ENCODE data around the gene HSPB1. TPM values are rescaled to one million over a fixed set of nuclear protein-coding genes. Genes with fewer than 3 reads are reported as not detected.
A peak's percentile ranks its signal among the peaks of the same experiment; 100 is the strongest.
"Not testable (repeated sequence)": the region's sequence is repeated elsewhere in the genome, so short reads cannot be mapped to it uniquely, and the experiment has no call there.

The HSPB1 gene
- total and polyA plus RNA-seq, 7 donors, result 1,312 to 5,803 (median 4,364) TPM

DNA sequence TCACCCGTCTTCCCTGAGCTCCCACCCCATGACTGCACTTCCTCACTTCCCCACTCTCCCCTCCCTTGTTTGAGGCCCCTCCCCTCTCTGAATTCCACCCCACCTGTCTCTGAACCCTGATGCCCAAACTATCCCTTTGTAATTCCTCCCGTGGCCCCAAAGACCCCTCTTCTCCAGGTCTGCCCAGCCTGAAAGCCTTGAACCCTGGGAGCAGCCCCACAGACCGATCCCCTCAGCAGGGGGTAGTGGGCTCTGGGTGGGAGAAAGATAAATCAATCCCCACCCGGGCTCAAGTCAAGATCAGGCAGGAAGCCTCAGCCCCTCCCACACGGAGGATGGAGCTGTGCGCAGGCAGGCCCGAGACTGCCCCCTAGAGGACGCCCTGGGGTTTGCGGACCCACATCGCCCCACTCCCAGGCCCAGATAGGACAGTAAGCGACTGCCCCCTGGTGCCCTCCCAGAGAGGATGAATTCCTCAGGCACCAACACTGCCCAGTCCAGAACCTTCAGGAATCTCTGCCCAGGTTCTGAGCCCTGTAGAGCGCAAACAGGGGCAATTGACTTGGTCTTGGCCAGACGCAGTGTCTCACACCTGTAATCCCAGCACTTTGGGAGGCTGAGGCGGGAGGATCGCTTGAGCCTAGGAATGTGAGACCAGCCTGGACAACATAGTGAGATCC lies 11.7 kb downstream of the HSPB1 start:
- peaks cover 15% of the 10 kb centered on the region for H3K4me1 ChIP-seq
- no peaks in the 10 kb centered on the region for H3K36me3 ChIP-seq (ENCODE audit: insufficient read depth in 1 of 2, low read depth in 1 of 2)
- 7 to 9% (median 8%) methylated on average over 15 of the region's 15 CpGs for WGBS, 3 donors
- no peaks in the 10 kb centered on the region for H3K27me3 ChIP-seq (ENCODE audit: insufficient read depth in 3 of 3, low read length in 2 of 3)
- peak overlapping the region; percentile 57 for H3K27ac ChIP-seq
- peak; percentile 95 to 98 for DNase-seq
- no peaks in the 10 kb centered on the region for H3K9me3 ChIP-seq
- ATAC-seq, result peak; percentile 74 to 78 (median 75)
- H3K4me3 ChIP-seq, result no peak overlapping the region
- TF ChIP-seq, protein P1, sequence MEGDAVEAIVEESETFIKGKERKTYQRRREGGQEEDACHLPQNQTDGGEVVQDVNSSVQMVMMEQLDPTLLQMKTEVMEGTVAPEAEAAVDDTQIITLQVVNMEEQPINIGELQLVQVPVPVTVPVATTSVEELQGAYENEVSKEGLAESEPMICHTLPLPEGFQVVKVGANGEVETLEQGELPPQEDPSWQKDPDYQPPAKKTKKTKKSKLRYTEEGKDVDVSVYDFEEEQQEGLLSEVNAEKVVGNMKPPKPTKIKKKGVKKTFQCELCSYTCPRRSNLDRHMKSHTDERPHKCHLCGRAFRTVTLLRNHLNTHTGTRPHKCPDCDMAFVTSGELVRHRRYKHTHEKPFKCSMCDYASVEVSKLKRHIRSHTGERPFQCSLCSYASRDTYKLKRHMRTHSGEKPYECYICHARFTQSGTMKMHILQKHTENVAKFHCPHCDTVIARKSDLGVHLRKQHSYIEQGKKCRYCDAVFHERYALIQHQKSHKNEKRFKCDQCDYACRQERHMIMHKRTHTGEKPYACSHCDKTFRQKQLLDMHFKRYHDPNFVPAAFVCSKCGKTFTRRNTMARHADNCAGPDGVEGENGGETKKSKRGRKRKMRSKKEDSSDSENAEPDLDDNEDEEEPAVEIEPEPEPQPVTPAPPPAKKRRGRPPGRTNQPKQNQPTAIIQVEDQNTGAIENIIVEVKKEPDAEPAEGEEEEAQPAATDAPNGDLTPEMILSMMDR (IDR thresholded peaks at IDR 0.05), result peak; percentile 100
- intact Hi-C loops (cut with DNase I), result loop anchor here (1.0 to 2.0 kb wide), 4 partner anchors 22 to 137 kb away; no protein-coding TSS in a partner anchor

DNA sequence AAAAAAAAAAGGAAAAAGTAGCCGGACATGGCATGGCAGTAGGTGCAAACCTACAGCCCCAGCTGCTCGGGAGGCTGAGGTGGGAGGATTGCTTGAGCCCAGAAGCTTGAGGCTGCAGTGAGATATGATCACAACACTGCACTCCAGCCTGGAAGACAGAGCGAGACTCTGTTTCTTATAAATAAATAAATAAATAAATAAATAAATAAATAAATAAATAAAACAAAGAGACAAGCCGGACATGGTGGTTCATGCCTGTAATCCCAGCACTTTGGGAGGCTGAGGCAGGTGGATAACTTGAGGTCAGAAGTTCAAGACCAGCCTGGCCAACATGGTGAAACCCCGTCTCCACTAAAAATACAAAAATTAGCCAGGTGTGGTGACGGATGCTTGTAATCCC lies 12.3 kb downstream of the HSPB1 start:
- Histone ChIP-seq H3K27ac (peak overlapping the region; percentile 57), H3K4me1 (peaks cover 20% of the 10 kb centered on the region)
- WGBS, 3 donors, result 29 to 53% (median 48%) methylated on average over 5 to 6 of the region's 6 CpGs
- not testable (repeated sequence) for ATAC-seq; H3K27me3 ChIP-seq (ENCODE audit: insufficient read depth in 3 of 3, low read length in 2 of 3); H3K36me3 ChIP-seq (ENCODE audit: insufficient read depth in 1 of 2, low read depth in 1 of 2); H3K9me3 ChIP-seq; DNase-seq; H3K4me3 ChIP-seq
- intact Hi-C loops (cut with DNase I), result loop anchor here (1.0 to 2.0 kb wide), 4 partner anchors 22 to 138 kb away; no protein-coding TSS in a partner anchor

DNA sequence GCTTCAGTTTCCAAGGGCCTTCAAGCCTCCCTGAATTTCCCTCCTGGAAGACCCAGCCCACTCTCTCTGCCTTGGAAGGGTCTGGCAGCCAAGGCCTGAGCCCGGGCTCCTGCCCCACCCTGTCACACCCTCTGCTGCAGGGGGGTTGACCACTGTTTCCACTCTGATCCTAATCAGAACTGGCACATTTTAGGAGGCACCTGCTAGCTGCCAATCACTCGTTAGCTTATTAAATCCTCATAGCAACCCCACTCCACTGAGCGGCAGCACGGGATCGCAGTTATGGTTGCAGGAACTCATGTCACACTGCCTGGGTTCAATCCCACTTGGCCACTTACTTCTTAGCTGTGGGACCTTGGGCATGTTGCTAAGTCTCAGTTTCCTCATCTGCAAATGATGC lies 12.9 kb downstream of the HSPB1 start:
- peak; percentile 66 to 86 for DNase-seq
- Histone ChIP-seq H3K4me1 (peaks cover 21% of the 10 kb centered on the region), H3K36me3 (ENCODE audit: insufficient read depth in 1 of 2, low read depth in 1 of 2) (peaks cover 0 to 5% of the 10 kb centered on the region in 2 donors), H3K4me3 (no peak overlapping the region), H3K27ac (peak overlapping the region; percentile 57), H3K27me3 (ENCODE audit: insufficient read depth in 3 of 3, low read length in 2 of 3) (no peaks in the 10 kb centered on the region), H3K9me3 (no peaks in the 10 kb centered on the region)
- TF ChIP-seq, protein P1 (IDR thresholded peaks at IDR 0.05), result peak; percentile 37
- ATAC-seq, result peak; percentile 20 to 55 (median 40)
- intact Hi-C loops (cut with DNase I), result loop anchor here in 1 of 2 donors (2.0 kb wide), 1 partner anchor 139 kb away; no protein-coding TSS in a partner anchor
- 17 to 32% (median 19%) methylated on average over 5 of the region's 5 CpGs for WGBS, 3 donors

DNA sequence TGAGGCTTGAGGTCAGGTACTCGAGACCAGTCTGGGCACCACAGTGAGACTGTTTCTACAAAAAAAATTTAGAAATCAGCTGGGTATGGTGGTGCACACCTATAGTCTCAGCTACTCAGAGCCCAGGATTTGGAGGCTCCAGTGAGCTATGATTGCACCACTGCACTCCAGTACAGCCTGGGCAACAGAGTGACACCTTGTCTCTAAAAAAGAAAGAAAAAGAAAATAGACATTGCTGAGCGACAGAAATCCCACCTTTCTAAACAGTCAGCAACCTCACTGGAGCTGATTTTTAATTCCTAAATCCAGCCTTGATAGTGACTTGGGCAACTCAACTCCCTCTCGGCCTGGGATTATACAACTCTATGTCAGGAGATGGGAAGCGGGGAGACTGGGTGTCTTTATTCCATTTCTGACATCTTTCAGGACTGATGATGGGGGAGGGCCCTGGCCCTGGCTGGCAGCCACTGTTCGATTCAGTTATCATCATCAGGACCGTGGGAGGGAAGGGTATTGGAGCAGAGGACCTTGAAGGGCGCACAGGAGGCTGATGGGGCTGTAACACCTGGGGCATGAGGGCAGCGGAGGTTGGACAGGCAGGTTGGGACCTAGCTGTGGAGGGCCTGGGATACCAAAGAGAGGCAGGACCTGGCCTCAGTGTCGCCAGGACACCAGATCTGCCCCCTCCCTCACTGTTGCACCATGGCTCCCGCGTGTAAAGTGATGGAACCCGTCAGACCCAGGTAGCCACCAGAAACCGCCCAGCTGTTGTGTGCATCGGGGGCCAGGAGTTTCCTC lies 14.7 kb downstream of the HSPB1 start:
- Histone ChIP-seq H3K4me3 (peak overlapping the region; percentile 70), H3K9me3 (no peaks in the 10 kb centered on the region), H3K27ac (peak overlapping the region; percentile 92), H3K4me1 (peaks cover 30% of the 10 kb centered on the region), H3K27me3 (ENCODE audit: insufficient read depth in 3 of 3, low read length in 2 of 3) (no peaks in the 10 kb centered on the region), H3K36me3 (ENCODE audit: insufficient read depth in 1 of 2, low read depth in 1 of 2) (peaks cover 0 to 5% of the 10 kb centered on the region in 2 donors)
- WGBS, 3 donors, result 48 to 58% (median 51%) methylated on average over 14 of the region's 14 CpGs
- intact Hi-C loops (cut with DNase I), result no loop called here
- ATAC-seq, result no peak
- TF ChIP-seq, protein P1 (IDR thresholded peaks at IDR 0.05), result no peak
- no peak for DNase-seq

All from psoas muscle (tissue), 8 donors.